Stimulated activated CD8-positive, alpha-beta memory T cell treated with anti-CD3 and anti-CD28 coated beads, Interleukin-15, amount 100 ng/mL, for 48 hours (primary cell): ENCODE data around the gene TH.

Source experiments
- DNase-seq, 2 donors: peaks; one replicate each; pipeline ENCODE4 v3.0.0-alpha.2; 2020; ENCODE audit warnings: low read depth in 2 of 2

TH gene

DNA sequence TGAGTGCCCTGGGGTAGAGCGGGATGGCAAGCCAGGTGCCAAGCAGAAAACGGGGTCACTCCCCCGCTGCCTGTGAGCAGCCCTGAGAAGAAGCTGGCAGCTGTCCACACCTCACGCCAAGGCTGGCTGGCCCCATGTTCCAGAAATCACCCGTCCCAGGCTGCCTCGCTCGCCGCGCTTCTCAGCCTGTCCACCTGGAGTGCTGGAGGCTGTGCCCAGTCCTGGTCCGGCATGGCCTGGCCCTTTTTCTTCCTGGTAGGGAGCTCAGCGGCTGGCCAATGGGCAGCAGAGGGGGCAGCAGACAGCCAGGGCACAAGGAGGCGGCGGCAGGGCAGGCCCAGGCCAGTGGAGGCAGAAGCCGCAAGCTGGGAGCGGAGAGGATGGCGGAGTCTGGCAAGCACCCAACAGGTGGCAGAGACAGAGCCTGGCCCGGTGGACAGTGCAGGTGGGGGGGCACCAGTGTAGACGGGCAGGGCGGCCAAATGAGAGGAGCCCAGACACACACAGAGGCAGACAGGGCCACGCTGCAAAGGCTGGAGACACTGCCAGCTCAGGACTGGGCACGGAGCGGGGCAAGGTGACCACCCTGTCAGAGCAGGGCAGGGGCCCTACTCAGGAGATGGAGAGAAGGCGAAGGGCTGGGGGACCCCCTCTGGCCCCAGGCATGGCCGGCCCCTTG, 37.2 kb upstream of the TH start:
- no peak for DNase-seq

DNA sequence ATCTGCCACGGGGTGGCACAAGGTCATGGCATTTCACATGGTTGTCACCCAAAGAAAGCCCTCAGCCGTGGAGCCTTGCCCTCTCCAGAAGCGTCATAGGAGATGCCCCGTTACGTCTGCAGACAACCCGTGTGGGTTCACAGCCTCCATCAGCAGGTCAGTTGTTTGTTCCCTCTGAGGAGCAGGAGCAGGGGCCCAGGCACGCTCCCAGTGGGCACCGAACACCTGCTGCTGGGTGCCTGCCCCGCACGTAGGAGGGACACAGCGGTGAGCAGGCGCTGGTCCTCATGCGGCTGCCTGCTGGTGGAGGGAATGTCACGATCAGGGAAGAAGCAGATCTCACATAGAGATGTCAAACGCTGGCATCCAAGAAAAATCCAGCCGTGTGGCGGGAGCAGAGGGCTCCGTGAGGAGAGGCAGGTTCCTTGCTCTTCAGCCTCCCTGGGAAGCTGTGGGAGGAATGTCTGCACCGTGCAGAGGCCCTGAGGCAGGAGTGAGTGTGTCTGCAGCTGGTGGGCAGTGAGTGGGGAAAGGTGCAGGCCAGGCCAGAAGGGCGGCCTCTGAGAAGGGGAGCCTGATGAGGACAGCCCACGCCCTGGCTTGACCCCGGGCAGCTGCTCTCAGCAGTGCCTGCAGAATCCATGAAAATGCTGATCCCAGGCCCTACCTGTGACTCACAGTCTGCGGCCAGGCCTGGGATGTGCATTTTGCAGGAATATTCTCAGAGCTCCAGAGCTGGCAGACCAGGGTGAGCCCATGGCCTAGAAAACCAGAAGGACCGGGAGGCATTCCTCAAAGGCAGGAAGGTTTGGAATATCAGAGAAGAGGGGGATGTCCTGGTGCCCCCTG, 36.4 kb upstream of the TH start:
- DNase-seq: no peak

GRCh38 chr11:2207212-2207611, 35.6 kb upstream of the TH start:
- no peak for DNase-seq

GRCh38 chr11:2205981-2206690, 34.5 kb upstream of the TH start:
- no peak for DNase-seq

GRCh38 chr11:2205214-2205720, 33.7 kb upstream of the TH start:
- DNase-seq: no peak

DNA sequence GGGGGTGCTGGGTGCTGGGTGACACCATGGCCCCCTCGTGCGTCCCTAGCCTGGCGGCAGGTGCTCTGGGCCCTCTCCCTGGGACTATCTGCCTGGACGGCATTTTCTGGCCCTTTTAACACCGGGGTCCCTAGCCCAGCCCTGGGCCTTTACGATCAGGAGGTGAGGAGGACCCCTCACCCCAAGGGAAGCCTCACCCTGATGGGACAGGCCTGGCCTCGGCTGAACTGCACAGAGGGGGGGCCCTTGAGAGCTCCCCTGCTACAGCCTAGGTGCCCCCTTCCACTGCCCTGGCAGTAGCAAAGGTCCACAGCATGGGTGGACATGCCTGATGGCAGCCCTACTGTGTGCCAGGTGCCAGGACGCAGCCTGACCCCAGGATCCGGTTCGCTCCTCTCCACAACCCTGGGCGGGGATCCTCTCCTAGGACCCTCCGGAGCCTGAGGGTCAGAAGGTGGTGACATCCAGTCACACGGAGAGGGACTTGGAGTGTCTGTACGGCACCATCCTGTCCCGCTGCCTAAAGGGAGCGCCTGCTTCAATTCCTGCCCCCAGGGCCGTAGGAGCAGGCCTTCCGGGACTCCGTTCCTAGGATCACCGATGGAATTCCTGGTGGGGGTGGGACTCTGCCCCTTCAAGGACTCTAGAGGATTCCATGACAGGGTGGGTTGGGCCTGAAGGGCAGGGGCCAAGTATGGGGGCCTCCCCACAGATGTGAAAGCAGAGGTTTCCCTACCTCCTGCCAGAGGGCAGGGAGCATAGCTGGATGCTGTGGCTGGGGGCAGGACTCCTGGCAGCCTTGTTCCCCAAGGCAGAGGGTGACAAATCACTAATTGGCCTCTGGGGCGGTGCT, 33.0 kb upstream of the TH start:
- no peak for DNase-seq

- DNase-seq: no peak
These were observed 32.0 kb upstream of the TH start for GRCh38 chr11:2203440-2204259.

- no peak for DNase-seq
These were observed 31.4 kb upstream of the TH start for GRCh38 chr11:2202900-2203439.

GRCh38 chr11:2202071-2202899, 30.7 kb upstream of the TH start:
- DNase-seq: no peak

DNA sequence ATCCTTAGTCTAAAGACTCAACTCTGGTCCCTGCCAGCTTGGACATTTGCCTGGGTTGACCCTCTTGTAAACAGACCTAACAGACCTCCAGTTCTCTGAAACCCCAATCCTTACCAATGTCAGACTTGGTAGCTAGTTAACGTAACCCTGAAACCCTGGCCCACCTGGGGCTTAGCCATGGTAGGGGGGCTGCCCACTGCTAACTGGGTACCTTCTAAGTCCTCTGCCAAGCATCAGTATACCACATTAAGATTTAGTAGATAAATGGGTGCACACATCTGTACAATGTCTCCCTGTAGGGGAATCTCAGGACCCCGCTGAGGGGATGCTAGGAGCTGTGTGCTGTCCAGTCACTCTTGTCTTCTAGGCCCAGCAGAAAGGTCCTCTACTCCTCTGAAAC, 29.9 kb upstream of the TH start:
- DNase-seq: no peak

- DNase-seq: no peak
These were observed 29.4 kb upstream of the TH start for GRCh38 chr11:2200957-2201519.

DNA sequence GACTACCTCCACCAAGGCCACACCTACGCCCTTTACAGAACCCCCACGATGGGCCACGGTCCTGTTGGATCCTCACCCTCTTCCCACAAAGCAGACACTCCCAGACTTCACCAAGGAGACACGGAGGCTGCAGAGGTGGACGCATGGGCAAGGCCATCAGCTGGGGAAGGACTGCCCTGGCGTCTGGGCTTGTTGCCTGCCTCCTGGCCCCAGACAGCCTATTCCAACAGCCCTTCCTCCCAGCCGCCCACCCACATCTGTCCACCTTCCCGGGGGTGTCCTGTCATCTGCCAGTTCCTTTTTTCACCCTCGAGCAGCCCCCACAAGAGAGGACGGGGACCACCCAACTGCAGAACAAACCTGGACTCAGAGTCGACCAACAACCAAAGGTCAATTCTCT, 28.9 kb upstream of the TH start:
- DNase-seq: no peak

DNA sequence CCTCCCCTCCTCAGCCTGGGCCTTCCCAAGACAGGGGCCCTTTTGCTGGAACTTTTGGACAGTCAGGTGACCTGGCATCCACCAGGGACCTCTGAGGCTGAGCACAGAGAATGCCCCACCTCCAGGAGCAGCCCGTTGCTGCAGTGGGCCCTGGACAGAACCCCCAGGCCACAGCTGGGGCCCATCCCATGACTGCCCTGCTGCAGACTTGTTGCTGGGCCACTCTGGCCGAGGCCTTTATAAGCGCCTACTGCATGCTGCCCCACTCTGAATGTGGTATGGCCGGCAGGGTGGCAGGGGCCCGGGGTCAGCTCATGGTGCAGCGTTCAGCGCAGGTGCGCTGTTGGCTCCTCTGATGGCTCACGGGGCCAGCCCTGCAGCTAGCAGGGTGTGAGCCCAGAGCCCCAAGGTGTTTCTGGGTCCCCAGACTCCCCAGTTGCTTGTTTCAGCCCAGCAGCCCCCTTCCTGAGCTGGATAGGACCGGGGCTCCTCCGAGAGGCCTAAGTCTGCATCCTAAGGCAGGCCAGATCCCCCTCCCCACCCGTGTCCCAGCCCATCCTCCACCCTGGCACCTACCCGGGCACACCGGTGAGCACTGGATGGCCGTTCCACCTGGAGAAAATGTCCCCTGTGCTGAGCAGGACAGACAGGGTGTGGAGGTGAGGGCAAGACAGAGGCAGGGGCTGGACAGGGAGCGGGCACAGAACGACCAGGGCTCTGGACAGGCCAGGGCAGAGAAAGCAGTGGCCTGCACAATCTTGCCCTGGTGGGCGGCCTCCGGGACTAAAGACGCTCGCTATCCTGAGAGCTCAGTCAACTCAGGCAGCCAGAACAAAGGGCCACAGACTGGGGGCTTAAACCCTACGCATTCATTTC, 28.1 kb upstream of the TH start:
- DNase-seq: no peak

DNA sequence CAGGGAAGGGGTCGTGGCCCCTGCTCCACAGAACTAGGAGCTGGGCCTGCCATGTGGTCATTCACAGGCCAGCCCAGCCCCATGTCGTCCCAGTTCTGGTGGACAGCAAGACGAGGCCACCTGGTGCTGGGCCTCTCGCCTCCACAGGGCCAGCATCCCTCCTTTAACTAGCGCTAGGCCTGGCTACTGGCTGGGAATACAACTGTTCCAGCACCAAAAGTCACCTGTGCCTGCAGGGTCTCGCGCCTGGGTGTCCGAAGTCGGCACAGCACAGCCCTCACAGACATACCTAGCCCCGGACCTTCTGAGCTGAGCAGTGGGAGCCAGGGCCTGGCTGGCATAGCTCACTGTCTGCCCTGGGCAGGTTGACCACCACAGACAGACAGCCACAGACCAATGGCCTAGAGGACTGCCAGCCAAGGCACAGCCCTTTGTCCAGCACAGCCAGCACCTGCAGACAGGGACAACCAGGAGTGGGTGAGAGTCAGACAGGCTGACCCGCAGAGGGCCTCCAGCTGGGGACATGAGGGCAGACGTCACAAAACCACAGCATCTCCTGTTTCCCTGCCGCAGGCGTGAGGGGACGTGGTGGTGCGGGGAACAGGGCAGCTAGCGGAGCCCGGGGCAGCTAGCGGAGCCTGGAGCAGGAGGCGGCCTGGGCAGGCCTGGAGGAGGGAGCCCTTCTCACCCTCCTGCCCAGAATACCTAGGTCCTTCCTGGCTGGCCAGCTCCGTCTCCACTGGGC, 27.2 kb upstream of the TH start:
- no peak for DNase-seq

DNA sequence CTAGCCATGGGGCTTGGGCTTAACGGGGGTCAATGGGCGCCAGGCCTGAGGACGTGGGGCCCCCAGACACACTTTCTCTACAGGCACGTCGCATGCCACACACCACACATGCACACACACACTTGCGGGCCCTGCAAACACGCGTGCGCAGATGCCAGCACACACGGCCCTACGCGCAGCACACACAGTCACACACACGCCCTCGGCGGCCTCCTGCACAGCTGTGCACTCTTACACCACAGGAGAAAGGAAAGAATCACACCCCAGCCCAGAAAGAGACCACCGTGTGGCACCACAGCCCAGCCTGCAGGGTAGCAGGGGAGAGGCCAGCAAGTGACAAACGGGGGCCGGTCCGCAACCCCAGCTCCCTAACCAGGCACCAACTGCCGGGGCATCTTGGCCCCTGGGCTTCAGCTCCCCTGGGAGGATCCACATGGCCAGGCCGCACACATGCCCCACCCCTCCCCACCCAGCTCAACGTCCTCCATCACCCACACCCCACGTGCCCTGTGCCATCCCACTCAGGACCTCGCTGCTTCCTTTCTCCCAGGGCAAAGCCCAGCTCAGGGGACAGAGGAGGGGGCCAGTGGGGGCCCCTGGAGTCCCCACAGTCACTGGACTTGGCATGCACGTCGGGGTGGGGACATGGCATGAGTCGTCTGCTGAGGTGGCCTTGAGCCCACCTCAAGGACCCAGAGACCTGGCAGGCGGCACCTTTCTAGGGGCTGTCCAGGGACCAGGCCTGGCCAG, 26.3 kb upstream of the TH start:
- DNase-seq: no peak

GRCh38 chr11:2196970-2197770, 25.6 kb upstream of the TH start:
- peak; percentile 51 to 58 for DNase-seq
